GM19023 (cell line): ENCODE data around the gene PAN2.

Experiments used
- ATAC-seq: cut with Tn5 transposase; IDR thresholded peaks from one replicate; pipeline ENCODE4 v1.9.1; 2021; ENCODE audit warnings: mild to moderate bottlenecking, moderate library complexity; ENCODE audit not compliant: unreplicated experiment

Gene PAN2, protein sequence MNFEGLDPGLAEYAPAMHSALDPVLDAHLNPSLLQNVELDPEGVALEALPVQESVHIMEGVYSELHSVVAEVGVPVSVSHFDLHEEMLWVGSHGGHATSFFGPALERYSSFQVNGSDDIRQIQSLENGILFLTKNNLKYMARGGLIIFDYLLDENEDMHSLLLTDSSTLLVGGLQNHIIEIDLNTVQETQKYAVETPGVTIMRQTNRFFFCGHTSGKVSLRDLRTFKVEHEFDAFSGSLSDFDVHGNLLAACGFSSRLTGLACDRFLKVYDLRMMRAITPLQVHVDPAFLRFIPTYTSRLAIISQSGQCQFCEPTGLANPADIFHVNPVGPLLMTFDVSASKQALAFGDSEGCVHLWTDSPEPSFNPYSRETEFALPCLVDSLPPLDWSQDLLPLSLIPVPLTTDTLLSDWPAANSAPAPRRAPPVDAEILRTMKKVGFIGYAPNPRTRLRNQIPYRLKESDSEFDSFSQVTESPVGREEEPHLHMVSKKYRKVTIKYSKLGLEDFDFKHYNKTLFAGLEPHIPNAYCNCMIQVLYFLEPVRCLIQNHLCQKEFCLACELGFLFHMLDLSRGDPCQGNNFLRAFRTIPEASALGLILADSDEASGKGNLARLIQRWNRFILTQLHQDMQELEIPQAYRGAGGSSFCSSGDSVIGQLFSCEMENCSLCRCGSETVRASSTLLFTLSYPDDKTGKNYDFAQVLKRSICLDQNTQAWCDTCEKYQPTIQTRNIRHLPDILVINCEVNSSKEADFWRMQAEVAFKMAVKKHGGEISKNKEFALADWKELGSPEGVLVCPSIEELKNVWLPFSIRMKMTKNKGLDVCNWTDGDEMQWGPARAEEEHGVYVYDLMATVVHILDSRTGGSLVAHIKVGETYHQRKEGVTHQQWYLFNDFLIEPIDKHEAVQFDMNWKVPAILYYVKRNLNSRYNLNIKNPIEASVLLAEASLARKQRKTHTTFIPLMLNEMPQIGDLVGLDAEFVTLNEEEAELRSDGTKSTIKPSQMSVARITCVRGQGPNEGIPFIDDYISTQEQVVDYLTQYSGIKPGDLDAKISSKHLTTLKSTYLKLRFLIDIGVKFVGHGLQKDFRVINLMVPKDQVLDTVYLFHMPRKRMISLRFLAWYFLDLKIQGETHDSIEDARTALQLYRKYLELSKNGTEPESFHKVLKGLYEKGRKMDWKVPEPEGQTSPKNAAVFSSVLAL

GRCh38 chr12:56333679-56334489 is at the start of gene PAN2:
TSS of gene PAN2 (minus strand) at chr12:56334000. CDS start at chr12:56333094, 906 bp downstream.
- peak; percentile 95 for ATAC-seq

- no peak for ATAC-seq
Observed at GRCh38 chr12:56382611-56383010, 48.8 kb upstream of the PAN2 start.

- no peak for ATAC-seq
Observed at GRCh38 chr12:56377989-56378316, 44.2 kb upstream of the PAN2 start.

DNA sequence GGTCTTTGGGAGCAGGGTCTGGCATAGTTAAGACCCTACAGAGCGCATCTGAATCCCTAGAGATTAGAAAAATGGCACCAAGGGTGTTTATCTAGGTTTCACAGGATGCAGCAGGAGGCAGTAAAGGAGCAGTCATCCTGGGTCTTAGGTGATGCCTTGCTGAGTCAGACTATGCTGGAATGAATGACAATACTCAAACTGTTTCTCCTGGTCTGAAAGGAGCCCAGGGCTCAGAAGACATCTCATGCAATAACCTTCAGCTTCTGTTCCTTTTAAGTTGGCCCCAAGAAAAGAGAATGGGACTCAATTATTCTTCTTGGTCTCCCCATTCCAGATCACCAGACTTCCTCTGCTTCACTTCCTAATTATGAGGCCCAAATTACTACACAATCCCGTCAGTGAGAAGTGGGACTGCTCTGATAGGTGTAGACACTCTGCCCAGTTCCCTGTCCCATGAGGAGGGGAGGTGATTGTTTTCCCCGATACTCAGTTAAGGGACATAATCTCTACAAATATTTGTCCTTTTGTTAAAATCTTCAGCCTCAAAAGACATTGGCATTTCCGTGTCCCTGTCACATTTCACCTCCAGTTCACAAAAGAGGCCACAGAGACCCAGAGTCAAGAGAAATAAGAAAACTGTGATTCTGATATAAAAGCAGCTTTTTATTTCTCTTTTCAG is 43.6 kb upstream of the PAN2 start:
- ATAC-seq: no peak

DNA sequence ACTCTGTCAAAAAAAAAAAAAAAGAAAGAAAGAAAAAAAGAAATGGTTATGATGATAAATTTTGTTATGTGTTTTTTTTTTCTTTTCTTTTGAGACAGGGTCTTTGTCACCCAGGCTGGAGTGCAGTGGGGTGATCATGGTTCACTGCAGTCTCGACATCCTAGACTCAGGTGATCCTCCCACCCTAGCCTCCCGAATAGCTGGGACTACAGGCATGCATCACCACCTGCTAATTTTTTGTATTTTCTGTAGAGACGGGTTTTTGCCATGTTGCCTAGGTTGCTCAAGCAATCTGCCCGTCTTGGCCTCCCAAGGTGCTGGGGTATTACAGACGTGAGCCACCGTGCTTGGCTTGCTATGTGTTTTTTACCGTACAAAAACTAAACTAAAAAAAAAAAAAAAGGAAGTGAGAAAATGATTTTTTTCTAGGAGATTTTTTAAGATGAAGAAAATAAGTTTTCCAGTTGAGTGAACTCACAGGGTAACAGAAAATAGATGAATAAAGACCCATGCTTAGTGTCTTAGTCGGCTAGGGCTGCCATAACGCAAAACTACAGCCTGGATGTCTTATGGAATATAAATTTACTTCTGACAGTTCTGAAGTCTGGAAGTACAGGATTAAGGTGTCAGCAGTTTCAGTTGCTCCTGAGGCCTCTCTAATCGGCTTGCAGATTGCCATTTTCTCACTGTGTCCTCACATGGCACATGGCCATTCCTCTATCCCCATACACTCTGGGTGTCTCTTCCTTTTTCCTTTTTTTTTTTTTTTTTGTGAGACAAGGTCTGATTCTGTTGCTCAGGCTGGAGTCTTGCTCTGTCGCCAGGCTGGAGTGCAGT is 42.0 kb upstream of the PAN2 start:
- ATAC-seq: peak; percentile 65

- peak; percentile 42 for ATAC-seq
Observed at GRCh38 chr12:56374726-56375597, 41.2 kb upstream of the PAN2 start.

DNA sequence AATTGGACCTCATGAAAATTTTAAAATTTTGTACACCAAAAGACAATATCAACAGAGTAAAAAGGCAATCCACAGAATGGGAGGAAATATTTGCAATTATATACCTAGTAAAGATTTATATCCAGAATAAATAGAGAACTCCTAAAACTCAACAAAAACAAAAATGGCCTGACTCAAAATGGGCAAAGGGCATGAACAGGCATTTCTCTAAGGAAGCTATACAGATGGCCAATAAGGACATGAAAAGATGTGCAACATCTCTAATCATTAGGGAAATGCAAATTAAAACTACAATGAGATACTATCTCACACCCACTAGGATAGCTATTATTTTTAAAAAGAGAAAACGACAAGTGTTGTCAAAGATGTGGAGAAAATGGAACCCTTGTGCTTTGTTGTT is 39.7 kb upstream of the PAN2 start:
- no peak for ATAC-seq

GRCh38 chr12:56366948-56367347 is 33.1 kb upstream of the PAN2 start:
- no peak for ATAC-seq

DNA sequence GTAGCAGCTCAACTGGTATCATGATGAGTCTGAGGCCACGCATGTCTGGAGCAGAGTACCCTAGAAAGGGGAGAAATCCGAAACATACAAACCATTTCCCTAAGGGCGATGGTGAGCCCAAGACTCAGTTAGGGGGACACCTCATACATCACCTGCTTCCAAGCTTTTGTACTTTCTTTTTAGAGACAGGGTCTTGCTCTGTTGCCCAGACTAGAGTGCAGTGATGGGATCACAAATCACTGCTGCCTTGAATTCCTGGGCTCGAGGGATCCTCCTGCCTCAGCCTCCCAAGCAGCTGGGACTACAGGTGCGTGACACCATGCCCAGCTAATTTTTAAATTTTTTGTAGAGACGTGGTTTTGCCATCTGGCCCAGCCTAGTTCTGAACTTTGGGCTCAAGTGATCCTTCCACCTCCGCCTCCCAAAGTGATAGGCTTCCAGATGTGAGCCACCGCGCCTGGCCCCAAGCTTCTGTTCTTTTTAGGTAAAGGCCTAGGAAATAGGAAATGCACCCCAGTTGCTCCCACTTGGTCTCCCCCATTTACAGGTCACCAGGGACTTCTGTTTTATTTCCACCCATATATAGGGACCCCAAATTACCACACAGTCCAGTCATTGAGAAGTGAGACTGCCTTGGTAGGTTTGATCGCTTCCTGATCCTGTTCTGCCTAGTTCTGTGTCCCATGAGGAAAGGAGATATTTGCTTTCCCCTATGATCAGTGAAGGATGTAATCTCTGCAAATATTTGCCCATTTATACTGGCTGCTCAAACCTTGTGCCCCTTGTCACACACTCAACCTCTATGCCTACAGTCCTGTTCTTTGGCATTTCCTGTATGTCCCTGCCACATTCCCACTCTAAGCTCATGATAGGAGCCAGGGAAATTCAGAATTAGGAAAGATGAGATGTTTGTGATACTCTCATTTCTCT is 28.6 kb upstream of the PAN2 start, which contains the start of gene APOF:
TSS of gene APOF (minus strand) at position 728 of the 930 bp plus-strand sequence. CDS start at position 616, 112 bp downstream.
- no peak for ATAC-seq

- ATAC-seq: no peak
Observed at GRCh38 chr12:56361487-56362129, 27.8 kb upstream of the PAN2 start.

DNA sequence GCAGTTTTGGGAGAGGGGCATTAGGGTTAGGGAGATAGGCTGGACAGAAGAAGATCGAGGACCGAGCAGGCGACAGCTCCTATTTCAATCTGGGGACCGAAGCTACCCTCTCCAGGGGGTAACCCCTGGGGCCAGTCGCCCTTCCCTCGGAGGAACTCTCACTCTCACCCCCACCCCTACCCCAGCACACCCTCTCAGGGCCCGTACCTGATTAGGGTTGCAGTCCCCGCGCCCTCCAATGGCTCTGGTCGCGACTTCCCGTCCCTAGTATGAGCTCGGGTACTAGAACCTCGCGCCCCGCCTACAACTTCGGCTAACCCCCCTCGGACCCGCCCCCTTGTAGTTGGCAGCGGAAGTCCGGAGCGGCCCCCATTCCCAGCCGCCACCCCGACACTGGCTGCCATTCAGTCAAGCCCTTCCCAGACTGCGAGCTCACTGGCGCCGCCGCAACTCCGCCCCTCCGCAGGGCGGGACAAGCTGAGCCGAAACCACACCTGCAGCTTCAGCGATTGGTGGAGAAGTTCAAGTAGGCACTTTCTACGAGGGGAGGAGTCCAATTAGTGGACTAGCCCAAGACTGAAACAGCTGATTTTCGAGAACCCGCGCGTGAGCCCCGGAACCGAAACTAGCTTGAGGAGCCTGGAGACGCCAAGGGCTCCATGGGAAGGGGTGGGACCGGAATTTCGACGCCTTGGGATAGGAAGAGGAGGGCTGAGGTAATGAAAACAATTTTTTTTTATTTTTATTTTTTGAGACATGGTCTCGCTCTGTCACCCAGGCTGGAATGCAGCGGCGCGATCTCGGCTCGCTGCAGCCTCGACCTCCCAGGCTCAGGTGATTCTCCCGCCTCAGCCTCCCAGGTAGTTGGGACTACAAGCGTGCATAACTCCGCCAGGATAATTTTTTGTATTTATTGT is 26.3 kb upstream of the PAN2 start, which contains the start of gene STAT2:
TSS of gene STAT2 (minus strand) at position 257 of the 917 bp plus-strand sequence. CDS start 3,536 bp downstream, outside the sequence.
- ATAC-seq: peak; percentile 97

DNA sequence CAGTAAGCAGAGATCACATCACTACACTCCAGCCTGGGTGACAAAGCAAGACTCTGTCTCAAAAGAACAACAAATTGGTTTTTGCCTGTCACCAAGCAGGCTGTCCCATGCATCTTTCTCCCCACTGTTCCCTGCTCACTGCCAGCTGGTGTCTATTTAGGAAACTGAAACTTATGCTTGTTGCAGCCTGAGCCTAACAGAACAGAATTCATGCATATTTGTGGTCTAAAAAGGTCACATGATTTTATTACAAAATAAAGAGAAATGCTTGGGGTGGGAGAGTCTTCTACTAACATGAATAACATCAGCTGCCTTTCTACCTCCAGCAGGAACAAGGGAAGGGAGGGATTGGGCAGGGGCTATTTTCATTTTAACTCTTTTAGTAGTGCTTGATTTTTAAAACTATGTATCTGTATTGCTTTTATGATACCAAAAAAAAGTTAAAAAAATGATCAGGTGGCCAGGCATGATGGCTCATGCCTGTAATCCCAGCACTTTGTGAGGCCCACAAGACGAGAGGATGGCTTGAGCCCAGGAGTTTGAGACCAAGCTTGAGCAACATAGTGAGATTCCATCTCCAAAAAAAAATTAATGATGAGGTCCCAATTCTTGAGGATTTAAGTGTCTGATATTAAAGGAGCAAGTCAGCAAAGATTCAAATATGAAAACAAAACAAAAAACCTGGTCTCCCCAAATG is 25.2 kb upstream of the PAN2 start:
- no peak for ATAC-seq

GRCh38 chr12:56351325-56351724 is 17.5 kb upstream of the PAN2 start:
- no peak for ATAC-seq

GRCh38 chr12:56350662-56351061 is 16.9 kb upstream of the PAN2 start:
- no peak for ATAC-seq

GRCh38 chr12:56348776-56349175 is 15.0 kb upstream of the PAN2 start:
- no peak for ATAC-seq
